DND-41 (cell line): ENCODE results near the gene KAZN.

Source experiments
- ATAC-seq: fragments of 200-7000 bp; cut with Tn5 transposase; 3 replicates; pipeline ENCODE4 v1.9.1; 2021; ENCODE audit warnings: low read depth; ENCODE audit not compliant: insufficient read depth
- DNase-seq: peaks from one replicate; pipeline ENCODE4 v3.0.0-alpha.2; 2020
- H2AFZ ChIP-seq: 2 replicates; pipeline ENCODE4 v1.6.0; 2012; ENCODE audit warnings: low read depth, low read length
- H3K27ac ChIP-seq: 2 replicates; pipeline ENCODE4 v1.5.1; 2012; ENCODE audit warnings: low read length, inconsistent platforms
- H3K27me3 ChIP-seq: fragments of 200-600 bp; sonication (generic); 2 replicates; pipeline ENCODE4 v1.6.0; 2012; ENCODE audit warnings: low read length, mild to moderate bottlenecking, inconsistent platforms; ENCODE audit not compliant: insufficient read depth, poor library complexity
- H3K36me3 ChIP-seq: 2 replicates; pipeline ENCODE4 v1.5.1; 2012; ENCODE audit warnings: low read length, inconsistent platforms; ENCODE audit not compliant: insufficient read depth
- H3K4me1 ChIP-seq: 2 replicates; pipeline ENCODE4 v1.5.1; 2012; ENCODE audit warnings: mild to moderate bottlenecking, low read length; ENCODE audit not compliant: insufficient read depth
- H3K4me2 ChIP-seq: 2 replicates; pipeline ENCODE4 v1.6.0; 2012; ENCODE audit warnings: mild to moderate bottlenecking, moderate library complexity, low read length, inconsistent platforms; ENCODE audit not compliant: insufficient read depth
- H3K4me3 ChIP-seq, 2 experiments: fragments of 200-600 bp in 1 of 2; shearing (Covaris generic) in 1 of 2; 2 replicates each; pipeline ENCODE4 v1.5.1; 2012 to 2016; ENCODE audit warnings: inconsistent platforms in 2 of 2, low read length in 2 of 2, mild to moderate bottlenecking in 2 of 2, low read depth in 1 of 2, moderate library complexity in 1 of 2
- H3K79me2 ChIP-seq: 2 replicates; pipeline ENCODE4 v1.6.0; 2012; ENCODE audit warnings: low read length, inconsistent platforms; ENCODE audit not compliant: insufficient read depth
- H3K9ac ChIP-seq: 2 replicates; pipeline ENCODE4 v1.6.0; 2012; ENCODE audit warnings: low read depth, mild to moderate bottlenecking, inconsistent platforms, low read length, moderate library complexity
- H3K9me3 ChIP-seq: 2 replicates; pipeline ENCODE4 v1.5.1; 2012; ENCODE audit warnings: low read length, moderate library complexity, mild to moderate bottlenecking, inconsistent platforms; ENCODE audit not compliant: insufficient read depth, severe bottlenecking
- H4K20me1 ChIP-seq: 2 replicates; pipeline ENCODE4 v1.6.0; 2012; ENCODE audit warnings: low read length; ENCODE audit not compliant: insufficient read depth
- EZH2 ChIP-seq: IDR thresholded peaks from 3 replicates; pipeline ENCODE4 v1.6.1; 2012; ENCODE audit warnings: borderline replicate concordance, low read depth, mild to moderate bottlenecking, moderate library complexity, low read length, inconsistent platforms; ENCODE audit not compliant: severe bottlenecking
- TF ChIP-seq, protein P1 (sequence below): IDR thresholded peaks from 2 replicates; pipeline ENCODE4 v1.5.1; 2012; ENCODE audit warnings: borderline replicate concordance, low read length, moderate library complexity, mild to moderate bottlenecking; ENCODE audit not compliant: poor library complexity, severe bottlenecking; ENCODE audit errors: extremely low read depth

The KAZN gene

DNA sequence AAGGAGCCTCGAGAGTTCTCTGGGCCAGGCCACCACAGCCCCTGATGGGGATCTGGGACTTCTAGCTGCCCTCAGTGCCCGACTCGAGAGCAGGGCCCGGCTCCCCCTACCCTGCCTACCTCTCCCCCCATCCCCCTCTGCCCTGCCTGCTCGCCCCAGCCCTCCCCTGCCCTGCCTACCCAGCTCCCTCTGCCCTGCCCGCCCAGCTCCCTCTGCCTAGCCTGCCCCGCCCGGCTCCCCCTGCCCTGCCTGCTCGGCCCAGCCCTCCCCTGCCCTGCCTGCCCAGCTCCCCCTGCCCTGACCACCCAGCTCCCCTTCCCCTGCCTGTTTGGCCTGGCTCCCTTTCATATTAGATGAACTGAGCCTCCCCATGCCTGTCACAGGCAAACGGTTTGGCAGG, 437.6 kb downstream of the KAZN start:
- DNase-seq (no peak), ATAC-seq (no peak)
- H3K4me1 ChIP-seq, result peaks cover 15% of the 10 kb centered on the region
- H3K27ac ChIP-seq, result no peak overlapping the region
- peaks cover 5% of the 10 kb centered on the region; the same call in 1 of the 2 replicates for H4K20me1 ChIP-seq
- H3K36me3 ChIP-seq, result peaks cover 13% of the 10 kb centered on the region
- no peak overlapping the region for H2AFZ ChIP-seq
- no peak overlapping the region for H3K4me2 ChIP-seq
- H3K9ac ChIP-seq, result no peak overlapping the region
- TF ChIP-seq EZH2, result no peak
- TF ChIP-seq, protein P1, sequence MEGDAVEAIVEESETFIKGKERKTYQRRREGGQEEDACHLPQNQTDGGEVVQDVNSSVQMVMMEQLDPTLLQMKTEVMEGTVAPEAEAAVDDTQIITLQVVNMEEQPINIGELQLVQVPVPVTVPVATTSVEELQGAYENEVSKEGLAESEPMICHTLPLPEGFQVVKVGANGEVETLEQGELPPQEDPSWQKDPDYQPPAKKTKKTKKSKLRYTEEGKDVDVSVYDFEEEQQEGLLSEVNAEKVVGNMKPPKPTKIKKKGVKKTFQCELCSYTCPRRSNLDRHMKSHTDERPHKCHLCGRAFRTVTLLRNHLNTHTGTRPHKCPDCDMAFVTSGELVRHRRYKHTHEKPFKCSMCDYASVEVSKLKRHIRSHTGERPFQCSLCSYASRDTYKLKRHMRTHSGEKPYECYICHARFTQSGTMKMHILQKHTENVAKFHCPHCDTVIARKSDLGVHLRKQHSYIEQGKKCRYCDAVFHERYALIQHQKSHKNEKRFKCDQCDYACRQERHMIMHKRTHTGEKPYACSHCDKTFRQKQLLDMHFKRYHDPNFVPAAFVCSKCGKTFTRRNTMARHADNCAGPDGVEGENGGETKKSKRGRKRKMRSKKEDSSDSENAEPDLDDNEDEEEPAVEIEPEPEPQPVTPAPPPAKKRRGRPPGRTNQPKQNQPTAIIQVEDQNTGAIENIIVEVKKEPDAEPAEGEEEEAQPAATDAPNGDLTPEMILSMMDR, result no peak
- no peak overlapping the region for H3K4me3 ChIP-seq
- H3K9me3 ChIP-seq, result no peaks in the 10 kb centered on the region
- H3K79me2 ChIP-seq, result no peaks in the 10 kb centered on the region; the same call in 1 of the 2 replicates
- no peaks in the 10 kb centered on the region for H3K27me3 ChIP-seq

- Histone ChIP-seq H3K79me2 (no peaks in the 10 kb centered on the region; the same call in 1 of the 2 replicates), H3K36me3 (peaks cover 19% of the 10 kb centered on the region), H3K9ac (no peak overlapping the region), H3K4me2 (no peak overlapping the region), H3K4me3 (no peak overlapping the region), H4K20me1 (peaks cover 9% of the 10 kb centered on the region), H3K27ac (no peak overlapping the region), H3K27me3 (no peaks in the 10 kb centered on the region), H3K4me1 (peaks cover 12% of the 10 kb centered on the region), H2AFZ (no peak overlapping the region), H3K9me3 (no peaks in the 10 kb centered on the region)
- no peak for TF ChIP-seq EZH2
- TF ChIP-seq, protein P1, result peak; percentile 70
- DNase-seq (peak; percentile 38), ATAC-seq (peak; percentile 78)
Observed at GRCh38 chr1:15038232-15039016, 439.9 kb downstream of the KAZN start.

GRCh38 chr1:15039017-15039648, 440.6 kb downstream of the KAZN start:
- TF ChIP-seq EZH2, result no peak
- TF ChIP-seq, protein P1, result no peak
- no peaks in the 10 kb centered on the region for H3K9me3 ChIP-seq
- H3K4me1 ChIP-seq, result peaks cover 5% of the 10 kb centered on the region; the same call in 1 of the 2 replicates
- H3K9ac ChIP-seq, result no peak overlapping the region
- no peak overlapping the region for H3K4me2 ChIP-seq
- no peaks in the 10 kb centered on the region for H3K27me3 ChIP-seq
- H3K36me3 ChIP-seq, result peaks cover 22% of the 10 kb centered on the region
- no peak overlapping the region for H2AFZ ChIP-seq
- ATAC-seq, result no peak
- no peak overlapping the region for H3K4me3 ChIP-seq
- H3K79me2 ChIP-seq, result no peaks in the 10 kb centered on the region; the same call in 1 of the 2 replicates
- H3K27ac ChIP-seq, result no peak overlapping the region
- peaks cover 9% of the 10 kb centered on the region for H4K20me1 ChIP-seq
- DNase-seq, result no peak
